ENCODE data around the gene IFNGR1.
A peak's percentile ranks its signal among the peaks of the same experiment; 100 is the strongest.

The IFNGR1 gene

DNA sequence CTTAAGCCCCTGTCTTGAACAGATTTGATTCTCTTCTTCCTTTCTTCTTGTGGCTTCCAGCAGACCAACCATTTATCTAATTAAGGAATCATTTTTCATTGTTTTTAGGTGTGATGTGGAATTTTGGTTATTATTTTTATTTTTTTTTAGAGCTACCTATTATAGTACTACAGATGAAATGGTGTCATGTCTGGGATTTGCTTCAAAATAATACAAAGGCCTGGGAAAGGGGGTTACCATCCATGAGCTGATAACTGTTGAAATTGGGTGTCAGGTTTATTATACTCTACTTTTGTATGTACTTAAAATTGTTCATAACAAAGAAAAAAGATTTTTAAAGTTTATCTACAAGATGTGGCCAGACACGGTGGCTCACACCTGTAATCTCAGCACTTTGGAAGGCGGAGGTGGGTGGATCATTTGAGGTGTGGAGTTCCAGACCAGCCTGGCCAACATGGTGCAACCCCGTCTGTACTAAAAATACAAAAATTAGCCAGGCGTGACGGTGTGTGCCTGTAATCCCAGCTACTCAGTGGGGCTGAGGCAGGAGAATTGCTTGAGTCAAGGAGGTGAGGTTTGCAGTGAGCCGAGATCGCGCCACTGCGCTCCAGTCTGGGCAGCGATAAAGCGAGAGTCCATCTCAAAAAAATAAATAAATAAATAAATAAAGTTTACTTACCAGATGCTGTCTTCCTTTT is 46.3 kb downstream of the IFNGR1 start:
- no peak for DNase-seq

DNA sequence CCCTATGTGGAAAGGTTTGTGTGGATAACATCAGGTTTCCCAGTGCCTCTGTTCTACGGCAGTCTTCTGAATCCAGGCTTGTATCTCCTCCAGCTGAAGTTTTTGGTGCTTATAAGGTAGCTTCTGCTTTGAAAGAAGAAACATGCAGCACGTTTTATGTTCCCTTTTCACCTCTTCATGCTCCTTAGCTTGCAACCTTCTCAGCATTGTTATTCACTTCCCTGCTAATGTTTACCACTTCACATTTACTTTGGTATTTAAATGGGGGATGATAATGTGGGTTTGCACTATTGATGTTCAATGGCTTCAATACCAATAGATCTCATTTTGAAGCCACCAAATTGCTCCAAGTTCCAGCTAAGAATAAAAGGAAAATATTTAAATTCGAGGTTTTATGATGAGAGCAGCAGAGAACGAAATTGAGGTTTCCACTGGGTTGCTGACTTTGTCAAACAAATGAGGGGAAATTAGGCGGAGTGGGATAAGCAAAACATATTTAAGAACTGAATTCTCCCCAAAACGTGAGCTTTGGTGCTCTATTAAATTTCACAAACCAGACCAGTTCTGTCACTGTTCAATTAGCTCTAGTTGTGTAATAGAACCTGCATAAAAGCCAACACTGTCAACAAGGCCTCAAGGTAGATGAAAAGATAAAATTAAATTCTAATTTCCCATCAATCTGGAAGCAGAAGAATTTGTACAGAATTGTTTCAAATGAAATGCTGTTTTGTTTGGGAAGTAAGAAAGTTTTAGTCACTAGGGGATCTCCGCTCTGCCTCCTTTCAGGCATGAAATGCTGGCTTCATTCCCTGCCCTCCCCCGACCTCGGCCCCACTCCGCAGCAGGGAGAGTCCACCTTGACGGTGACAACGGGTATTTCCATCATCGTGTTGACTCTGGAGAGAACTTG is 47.1 kb downstream of the IFNGR1 start:
- no peak for DNase-seq

GRCh38 chr6:137171053-137171374 is 48.2 kb downstream of the IFNGR1 start:
- no peak for DNase-seq

- DNase-seq: no peak
Observed at GRCh38 chr6:137170266-137171052, 48.7 kb downstream of the IFNGR1 start.

GRCh38 chr6:137167702-137168377 is 51.3 kb downstream of the IFNGR1 start:
- no peak for DNase-seq

- DNase-seq: peak; percentile 47
Observed at GRCh38 chr6:137166247-137167098, 52.7 kb downstream of the IFNGR1 start.

DNA sequence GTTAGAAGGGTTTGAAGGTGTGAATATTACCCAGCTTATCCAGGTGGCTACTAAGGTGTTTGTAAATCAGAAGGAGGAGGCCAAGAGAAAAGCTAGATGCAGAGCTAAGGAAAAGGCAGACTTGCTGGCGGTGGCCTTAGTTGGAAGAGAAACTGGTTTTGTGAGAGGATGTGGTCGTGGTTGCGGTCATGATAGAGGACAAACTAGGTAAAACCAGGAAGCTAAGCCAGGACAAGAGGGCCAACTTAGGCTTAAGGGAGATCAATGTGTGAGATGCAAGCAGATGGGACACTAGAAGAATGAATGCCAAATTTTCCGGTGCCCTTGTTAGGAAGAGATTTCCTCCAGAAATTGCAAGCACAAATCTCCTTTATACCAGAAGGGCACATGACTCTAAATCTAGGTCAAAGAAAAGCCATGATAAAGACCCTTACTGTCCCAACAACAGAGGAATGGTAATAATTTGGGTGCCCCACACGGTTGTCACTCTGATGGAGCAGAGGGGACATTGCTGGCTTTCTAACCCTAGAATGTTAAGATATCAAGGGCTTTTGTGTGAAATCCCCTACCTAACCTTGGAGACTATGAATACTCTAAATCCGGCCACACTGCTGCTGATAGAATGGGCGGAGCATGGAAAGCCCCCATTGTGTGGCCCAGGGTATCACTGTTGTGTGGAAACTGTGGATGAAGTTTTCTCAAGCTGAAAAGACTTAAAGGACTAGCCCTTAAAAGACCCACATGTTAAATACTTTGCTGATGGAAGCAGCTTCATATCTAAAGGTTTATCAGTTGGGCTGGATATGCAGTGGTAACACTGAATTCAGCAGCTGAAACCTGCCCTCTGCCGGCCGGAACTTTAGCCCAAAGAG is 53.6 kb downstream of the IFNGR1 start:
- peak; percentile 30 for DNase-seq

DNA sequence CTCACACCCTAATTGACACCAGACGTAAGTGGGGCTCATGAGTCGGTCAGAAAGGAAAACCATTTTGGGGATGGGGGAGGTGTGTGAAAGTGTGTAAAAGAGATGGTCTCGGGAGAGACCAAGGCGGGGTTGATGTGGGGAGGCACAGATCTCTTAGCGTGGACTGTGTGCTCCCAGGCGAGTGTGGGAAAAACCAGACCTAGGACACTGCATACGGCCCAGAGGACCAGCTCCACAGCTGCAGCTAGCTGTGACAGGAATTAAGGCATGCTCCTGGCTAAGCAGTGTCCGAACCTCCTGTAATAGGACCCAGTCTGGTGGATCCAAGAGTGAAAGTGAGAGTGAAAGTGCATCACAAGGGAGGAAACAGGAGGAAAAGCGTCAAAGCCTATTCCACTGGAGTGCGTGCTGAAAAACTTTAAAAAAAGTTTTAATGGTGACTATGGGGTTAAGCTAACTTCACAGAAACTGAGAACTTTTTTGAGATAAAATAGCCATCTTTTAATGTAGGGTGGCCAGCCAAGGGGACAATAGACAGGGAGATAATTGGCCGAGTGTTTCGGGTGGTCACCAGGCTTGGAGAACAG is 55.4 kb downstream of the IFNGR1 start:
- DNase-seq: no peak

DNA sequence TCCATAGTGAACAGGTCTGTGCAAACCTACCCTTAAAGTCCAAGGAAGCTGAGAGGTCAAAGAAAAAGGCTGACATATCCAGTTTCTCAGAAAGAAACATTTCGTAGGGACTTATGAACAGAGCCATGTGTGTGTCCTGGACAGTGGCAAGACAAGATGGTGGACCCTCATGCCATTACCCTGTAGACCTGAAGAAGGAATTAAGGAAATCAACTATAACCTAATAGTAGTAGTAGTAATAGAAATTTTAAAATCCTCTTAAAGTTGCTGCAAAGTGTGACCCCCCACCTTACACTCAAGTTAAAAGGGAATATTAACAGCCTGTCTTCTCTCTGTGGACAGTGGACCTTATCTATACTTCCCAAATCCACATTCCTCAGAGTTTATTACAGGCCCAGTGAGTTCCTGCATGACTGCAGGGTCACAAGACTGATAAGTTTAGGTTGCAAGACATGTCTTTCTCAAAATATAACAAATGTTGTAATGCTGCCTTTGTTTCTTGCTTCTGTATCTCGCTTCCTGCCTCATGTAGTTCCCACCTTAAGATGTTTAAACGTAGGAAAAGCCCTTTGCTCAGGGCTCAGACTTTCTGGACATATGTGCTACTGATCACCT is 56.4 kb downstream of the IFNGR1 start:
- DNase-seq: no peak

DNA sequence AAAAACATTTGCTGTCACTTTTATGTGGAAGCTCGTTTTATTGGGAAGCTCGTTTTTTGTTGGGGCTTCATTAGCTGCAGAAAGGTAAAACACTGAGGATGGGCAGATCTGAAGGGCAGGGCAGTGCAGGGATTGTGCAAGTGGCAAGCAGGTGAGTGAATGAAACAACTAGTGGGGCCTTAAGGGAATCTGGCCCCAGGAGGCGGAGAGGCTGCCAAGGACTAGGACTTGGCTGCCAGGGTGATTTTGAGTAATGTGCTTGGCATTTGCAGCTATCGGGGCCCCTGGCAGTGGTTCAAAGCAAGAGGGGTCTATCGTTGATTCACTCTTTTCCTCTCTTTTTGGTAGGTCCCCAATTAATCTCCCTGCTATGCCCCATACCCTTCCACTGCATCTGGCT is 57.2 kb downstream of the IFNGR1 start:
- no peak for DNase-seq

GRCh38 chr6:137160763-137161162 is 58.4 kb downstream of the IFNGR1 start:
- DNase-seq: no peak

DNA sequence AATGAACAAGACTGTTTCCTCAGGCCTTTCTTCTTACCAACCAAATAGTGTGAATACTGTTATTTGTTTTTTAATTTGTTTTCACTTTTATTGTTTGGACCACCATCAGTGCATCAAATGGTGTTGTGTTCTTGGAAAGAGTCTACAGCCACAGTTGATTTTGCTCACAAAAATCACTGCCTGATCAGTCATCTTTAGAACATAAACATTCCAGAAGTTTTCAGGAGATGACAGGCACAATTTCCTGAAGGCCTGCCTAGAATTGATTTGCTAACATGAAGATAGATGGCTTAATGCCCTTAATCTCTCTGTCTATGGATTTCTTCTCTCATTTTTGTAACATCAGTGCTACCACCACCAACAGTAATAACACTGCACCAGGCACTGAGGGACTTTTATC is 59.3 kb downstream of the IFNGR1 start:
- DNase-seq: no peak

DNA sequence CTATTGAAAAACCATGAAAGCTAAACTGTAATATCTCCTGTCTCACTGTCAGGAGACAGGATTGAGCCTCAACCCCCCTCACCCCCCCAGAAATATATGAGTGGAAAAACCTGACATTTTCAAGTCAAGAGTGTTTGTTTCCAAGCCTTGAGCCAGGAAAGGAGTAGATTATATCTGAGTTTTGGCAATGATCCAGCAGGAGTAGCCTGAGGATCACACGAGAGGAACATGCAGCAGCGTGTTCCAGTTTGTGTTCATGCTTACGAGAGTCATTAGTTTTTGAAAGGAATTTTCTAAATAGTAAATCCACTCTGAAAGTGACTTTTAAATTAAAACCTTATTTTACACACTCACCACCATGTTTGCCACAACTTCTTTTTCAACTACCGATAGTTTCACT is 61.6 kb downstream of the IFNGR1 start:
- DNase-seq: no peak

DNA sequence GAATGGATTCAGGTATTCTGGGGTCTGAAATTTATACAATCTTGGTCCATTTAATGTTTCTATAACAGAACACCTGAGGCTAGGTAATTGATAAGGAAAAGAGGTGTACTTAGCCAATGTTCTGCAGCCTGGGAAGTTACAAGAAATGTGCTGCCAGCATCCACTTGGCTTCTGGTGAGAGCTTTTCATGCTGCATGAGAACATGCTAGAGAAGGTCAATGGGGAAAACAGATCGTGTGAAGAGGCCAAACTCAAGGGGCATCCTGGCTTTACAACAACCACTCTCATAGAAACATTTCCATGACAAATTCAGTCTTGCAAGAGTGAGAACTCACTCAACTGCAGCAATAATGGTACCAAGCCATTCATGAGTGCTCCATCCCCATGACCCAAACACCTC is 62.5 kb downstream of the IFNGR1 start:
- DNase-seq: no peak

DNA sequence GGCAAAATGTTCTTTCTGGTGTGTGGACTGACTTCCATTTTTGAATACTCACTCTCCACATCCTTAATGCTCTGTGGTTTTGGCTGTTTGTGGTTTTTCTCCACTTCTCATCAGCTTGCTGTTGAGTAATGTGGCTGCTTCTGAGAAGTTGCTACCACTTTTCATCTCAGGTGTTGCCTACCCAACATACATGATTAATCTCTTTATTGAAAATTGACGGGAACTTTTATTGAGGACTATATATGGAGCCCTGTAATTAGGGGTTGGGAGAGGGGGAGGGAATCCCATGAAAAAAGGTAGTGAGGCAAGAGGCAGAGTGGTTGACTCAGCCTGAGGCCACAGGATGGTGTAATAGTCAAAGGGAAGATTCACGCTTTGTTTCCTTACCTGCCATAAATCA is 63.4 kb downstream of the IFNGR1 start:
- DNase-seq: peak; percentile 63

GRCh38 chr6:137150072-137150471 is 69.1 kb downstream of the IFNGR1 start:
- no peak for DNase-seq

DNA sequence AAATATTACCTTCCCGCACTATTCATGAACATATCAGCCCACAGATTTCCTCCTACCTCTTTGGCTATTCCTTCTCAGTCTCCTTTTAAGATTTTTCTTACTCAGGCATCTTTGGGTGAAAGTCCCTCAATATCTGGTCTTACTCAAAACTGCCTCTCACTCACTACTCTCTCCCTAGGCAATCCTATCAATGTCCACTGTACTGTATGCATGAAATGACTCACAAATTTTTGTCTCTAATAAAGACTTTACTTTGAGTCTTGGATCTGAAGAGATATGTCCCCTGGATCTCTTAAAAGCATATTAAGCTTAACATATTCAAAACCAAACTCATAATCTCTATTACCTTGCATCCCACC is 70.2 kb downstream of the IFNGR1 start:
- DNase-seq: no peak

- no peak for DNase-seq
Observed at GRCh38 chr6:137148306-137149034, 70.7 kb downstream of the IFNGR1 start.

Data from GDM1 (cell line).